OCI-LY3 (cell line): ENCODE measurements around the gene P2RY8.

ENCODE experiments used
- EZH2phosphoT487 ChIP-seq: fragments of 200-600 bp; shearing (Covaris generic); IDR thresholded peaks from 2 replicates; pipeline ENCODE4 v1.6.1; 2018; ENCODE audit warnings: antibody characterized with exemption, mixed run types, low read depth
- TF ChIP-seq, protein P1 (sequence below): fragments of 200-600, 300-600 bp; sonication (generic); IDR thresholded peaks from 2 replicates; pipeline ENCODE4 v1.5.1; 2014; ENCODE audit warnings: antibody characterized with exemption, low read length, low read depth

GRCh38 chrX:1466971-1467561 is 69.9 kb downstream of the P2RY8 start:
- TF ChIP-seq, protein P1, sequence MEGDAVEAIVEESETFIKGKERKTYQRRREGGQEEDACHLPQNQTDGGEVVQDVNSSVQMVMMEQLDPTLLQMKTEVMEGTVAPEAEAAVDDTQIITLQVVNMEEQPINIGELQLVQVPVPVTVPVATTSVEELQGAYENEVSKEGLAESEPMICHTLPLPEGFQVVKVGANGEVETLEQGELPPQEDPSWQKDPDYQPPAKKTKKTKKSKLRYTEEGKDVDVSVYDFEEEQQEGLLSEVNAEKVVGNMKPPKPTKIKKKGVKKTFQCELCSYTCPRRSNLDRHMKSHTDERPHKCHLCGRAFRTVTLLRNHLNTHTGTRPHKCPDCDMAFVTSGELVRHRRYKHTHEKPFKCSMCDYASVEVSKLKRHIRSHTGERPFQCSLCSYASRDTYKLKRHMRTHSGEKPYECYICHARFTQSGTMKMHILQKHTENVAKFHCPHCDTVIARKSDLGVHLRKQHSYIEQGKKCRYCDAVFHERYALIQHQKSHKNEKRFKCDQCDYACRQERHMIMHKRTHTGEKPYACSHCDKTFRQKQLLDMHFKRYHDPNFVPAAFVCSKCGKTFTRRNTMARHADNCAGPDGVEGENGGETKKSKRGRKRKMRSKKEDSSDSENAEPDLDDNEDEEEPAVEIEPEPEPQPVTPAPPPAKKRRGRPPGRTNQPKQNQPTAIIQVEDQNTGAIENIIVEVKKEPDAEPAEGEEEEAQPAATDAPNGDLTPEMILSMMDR = no peak
- no peak for TF ChIP-seq EZH2phosphoT487
